Colon (tissue), 2 donors: ENCODE data around the gene CRMP1.

Experiments
- FAIRE-seq: peaks from 2 replicates; lab custom pipeline; 2012; peaks lifted over from hg19 to GRCh38; lab: Jason Lieb, UNC
- donor health status: control.
- donor health status: control.

Gene CRMP1

GRCh38 chr4:5795580-5795979 lies 97.3 kb downstream of the CRMP1 start:
- no peak for FAIRE-seq

GRCh38 chr4:5793514-5793913 lies 99.4 kb downstream of the CRMP1 start:
- no peak for FAIRE-seq

- no peak for FAIRE-seq
Observed at GRCh38 chr4:5791654-5792053, 101.2 kb downstream of the CRMP1 start.

- FAIRE-seq = no peak
Observed at GRCh38 chr4:5790546-5790857, 102.4 kb downstream of the CRMP1 start.

- no peak for FAIRE-seq
Observed at GRCh38 chr4:5789141-5789540, 103.7 kb downstream of the CRMP1 start.

GRCh38 chr4:5788144-5788543 lies 104.7 kb downstream of the CRMP1 start:
- no peak for FAIRE-seq

GRCh38 chr4:5787311-5787710 lies 105.6 kb downstream of the CRMP1 start:
- no peak for FAIRE-seq

GRCh38 chr4:5785806-5786680 lies 106.8 kb downstream of the CRMP1 start:
- FAIRE-seq = no peak

- no peak for FAIRE-seq
Observed at GRCh38 chr4:5784960-5785611, 107.8 kb downstream of the CRMP1 start.

GRCh38 chr4:5784021-5784420 lies 108.9 kb downstream of the CRMP1 start:
- FAIRE-seq = no peak

- FAIRE-seq = no peak
Observed at GRCh38 chr4:5783486-5783885, 109.4 kb downstream of the CRMP1 start.

GRCh38 chr4:5782829-5783476 lies 109.9 kb downstream of the CRMP1 start:
- no peak for FAIRE-seq

GRCh38 chr4:5781691-5782090 lies 111.2 kb downstream of the CRMP1 start:
- no peak for FAIRE-seq

- FAIRE-seq = no peak
Observed at GRCh38 chr4:5780831-5781480, 111.9 kb downstream of the CRMP1 start.

GRCh38 chr4:5776510-5776909 lies 116.4 kb downstream of the CRMP1 start:
- FAIRE-seq = no peak

- no peak for FAIRE-seq
Observed at GRCh38 chr4:5774416-5775036, 118.4 kb downstream of the CRMP1 start.

- no peak for FAIRE-seq
Observed at GRCh38 chr4:5773271-5773555, 119.7 kb downstream of the CRMP1 start.

- FAIRE-seq = no peak
Observed at GRCh38 chr4:5772528-5773270, 120.2 kb downstream of the CRMP1 start.
